ENCODE measurements around the gene XRN1.

The XRN1 gene, protein sequence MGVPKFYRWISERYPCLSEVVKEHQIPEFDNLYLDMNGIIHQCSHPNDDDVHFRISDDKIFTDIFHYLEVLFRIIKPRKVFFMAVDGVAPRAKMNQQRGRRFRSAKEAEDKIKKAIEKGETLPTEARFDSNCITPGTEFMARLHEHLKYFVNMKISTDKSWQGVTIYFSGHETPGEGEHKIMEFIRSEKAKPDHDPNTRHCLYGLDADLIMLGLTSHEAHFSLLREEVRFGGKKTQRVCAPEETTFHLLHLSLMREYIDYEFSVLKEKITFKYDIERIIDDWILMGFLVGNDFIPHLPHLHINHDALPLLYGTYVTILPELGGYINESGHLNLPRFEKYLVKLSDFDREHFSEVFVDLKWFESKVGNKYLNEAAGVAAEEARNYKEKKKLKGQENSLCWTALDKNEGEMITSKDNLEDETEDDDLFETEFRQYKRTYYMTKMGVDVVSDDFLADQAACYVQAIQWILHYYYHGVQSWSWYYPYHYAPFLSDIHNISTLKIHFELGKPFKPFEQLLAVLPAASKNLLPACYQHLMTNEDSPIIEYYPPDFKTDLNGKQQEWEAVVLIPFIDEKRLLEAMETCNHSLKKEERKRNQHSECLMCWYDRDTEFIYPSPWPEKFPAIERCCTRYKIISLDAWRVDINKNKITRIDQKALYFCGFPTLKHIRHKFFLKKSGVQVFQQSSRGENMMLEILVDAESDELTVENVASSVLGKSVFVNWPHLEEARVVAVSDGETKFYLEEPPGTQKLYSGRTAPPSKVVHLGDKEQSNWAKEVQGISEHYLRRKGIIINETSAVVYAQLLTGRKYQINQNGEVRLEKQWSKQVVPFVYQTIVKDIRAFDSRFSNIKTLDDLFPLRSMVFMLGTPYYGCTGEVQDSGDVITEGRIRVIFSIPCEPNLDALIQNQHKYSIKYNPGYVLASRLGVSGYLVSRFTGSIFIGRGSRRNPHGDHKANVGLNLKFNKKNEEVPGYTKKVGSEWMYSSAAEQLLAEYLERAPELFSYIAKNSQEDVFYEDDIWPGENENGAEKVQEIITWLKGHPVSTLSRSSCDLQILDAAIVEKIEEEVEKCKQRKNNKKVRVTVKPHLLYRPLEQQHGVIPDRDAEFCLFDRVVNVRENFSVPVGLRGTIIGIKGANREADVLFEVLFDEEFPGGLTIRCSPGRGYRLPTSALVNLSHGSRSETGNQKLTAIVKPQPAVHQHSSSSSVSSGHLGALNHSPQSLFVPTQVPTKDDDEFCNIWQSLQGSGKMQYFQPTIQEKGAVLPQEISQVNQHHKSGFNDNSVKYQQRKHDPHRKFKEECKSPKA (N-terminal part only)

DNA sequence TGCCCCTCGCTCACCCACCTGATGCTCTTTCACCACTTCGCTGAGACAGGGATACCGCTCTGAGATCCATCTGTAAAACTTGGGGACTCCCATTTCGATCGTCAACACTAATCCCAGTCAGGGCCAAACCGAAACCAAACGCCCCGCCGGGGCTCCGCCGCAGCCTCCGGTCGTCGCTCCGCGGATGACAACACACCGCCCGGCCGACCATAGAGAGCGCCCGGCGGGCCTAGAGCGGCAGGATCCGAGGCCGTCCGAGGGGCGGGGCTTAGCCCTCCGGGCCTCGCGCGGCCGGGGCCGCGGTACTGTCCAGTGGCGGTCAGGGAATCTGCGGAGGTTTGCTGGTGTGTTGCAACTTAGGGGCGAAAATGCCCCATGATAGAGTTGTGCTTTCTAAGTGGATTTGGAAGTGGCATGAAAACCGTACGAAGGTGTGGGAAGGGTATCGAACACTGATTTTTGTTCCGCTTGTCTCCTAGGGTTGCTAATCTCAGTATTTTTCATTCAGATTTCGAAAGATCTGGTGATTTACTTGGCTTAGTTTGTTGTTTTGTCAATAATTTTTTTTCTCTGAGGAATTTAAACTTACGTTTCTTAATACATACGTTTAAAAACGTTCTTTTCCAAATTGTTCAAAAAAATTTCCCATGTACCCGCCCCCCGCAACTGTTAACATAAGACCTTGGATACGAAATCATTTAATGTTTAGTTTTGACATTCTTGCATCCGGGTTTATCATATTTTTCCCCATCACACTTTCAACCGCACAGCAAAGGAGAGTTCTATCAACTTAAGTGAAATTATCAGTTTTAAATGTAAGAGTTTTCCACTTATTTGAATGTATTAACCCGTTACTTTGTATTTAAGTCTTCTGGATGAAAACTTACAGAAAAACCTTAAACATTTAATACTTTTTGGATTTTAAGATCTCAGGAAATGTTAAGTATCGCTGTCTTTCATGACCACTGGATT lies at the start of gene XRN1:
Gene XRN1, minus strand, starts transcription at position 186 of the 972 bp plus-strand sequence. Its CDS starts 93 bp downstream, at position 93.
- TF ChIP-seq GATA3 (IDR thresholded peaks at IDR 0.05; ENCODE audit: low read depth, low read length) (no peak), GATA2 (IDR thresholded peaks at IDR 0.05; ENCODE audit: low read depth, low read length) (no peak)

DNA sequence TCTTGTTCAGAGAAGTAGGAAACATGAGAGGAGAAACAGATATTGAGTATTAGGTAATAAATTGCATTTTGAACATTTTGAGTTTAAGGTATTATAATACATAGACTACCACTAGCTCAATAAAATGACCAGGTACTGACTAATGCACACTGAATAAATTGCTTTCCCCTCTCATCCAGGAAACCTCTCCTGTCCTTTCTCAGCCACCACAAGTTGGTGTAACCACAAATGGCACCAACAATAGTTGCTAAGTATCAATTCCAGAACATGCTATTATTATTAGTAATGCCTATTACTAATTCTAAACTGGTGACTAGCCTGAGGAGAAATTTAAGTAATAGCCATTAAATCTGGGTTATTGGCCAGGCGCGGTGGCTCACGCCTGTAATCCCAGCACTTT lies 47.3 kb upstream of the XRN1 start:
- no peak for TF ChIP-seq GATA2 (IDR thresholded peaks at IDR 0.05; ENCODE audit: low read depth, low read length)
- TF ChIP-seq GATA3 (IDR thresholded peaks at IDR 0.05; ENCODE audit: low read depth, low read length), result no peak

DNA sequence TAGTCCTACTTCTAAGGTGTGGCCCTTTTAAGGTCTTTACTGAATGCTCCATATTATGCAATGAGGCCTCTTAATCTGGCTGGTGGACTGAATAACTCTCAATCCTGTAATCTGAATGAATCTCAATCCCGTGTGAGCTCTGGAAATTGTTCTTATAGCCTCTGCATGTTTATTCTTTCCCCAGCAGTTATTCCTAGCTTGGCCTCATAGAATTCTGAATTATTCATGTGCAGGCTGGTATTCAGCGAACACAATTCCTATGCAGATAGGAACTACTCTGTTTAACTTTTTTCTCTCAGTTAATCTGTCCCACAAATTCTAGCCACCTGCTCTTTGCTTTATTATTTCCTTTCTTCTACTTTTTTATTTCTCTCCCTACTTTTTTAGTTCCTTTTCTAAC lies 44.3 kb upstream of the XRN1 start:
- TF ChIP-seq GATA2 (IDR thresholded peaks at IDR 0.05; ENCODE audit: low read depth, low read length), result no peak
- TF ChIP-seq GATA3 (IDR thresholded peaks at IDR 0.05; ENCODE audit: low read depth, low read length), result no peak

DNA sequence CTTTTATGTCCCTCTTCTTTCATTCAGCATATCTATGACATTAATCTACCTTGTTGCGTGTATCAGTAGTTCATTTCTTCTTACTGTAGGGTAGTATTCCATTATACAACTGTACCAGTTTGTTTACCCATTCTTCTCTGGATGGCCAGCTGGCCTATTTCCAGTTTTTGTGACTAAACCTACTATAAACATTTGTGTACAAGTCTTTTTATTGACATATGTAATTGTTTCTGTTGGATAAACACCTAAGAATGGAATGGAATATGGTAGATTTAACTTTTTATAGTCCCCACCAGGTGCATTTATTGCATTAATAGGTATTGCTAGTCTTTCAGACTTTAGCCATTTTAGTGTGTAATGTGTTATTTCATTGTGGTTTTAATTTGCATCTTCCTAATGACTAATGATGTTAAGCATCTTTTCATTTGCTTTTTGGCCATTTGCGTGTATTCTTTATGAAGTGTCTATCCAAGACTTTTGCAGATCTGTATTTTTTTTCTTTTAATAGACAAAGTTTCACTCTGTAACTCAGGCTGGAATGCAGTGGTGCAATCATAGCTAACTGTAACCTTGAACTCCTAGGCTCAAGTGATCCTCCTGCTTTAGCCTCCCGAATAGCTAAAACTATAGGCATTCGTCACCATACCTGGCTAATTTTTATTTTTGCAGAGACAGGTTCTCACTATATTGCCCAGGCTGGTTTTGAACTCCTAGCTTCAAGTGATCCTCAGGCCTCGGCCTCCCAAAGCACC lies 41.9 kb upstream of the XRN1 start:
- TF ChIP-seq GATA3 (IDR thresholded peaks at IDR 0.05; ENCODE audit: low read depth, low read length) (no peak), GATA2 (IDR thresholded peaks at IDR 0.05; ENCODE audit: low read depth, low read length) (no peak)

DNA sequence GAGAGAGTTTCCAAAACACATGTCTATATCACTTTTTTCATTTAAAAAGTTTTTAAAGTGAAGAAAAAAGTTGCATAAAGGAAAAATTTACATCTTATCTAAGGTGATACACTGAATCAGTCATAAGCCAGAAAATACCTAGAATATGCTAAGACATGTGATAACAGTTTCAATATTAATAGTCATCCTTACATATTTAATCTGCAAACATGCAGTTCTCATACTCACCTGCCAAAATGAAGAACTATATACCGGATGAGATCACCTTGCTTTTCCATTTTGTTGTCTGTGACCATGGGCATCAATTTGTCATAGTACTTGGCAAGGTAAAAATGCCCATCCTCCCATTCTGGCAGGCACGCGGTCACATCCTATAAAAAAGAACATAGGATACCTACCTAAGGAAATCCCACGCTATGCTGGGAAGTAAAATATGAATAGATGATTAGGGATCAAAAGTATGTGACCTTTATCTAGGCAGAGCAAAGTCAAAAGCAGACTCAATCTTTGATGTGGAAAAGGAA lies 37.1 kb upstream of the XRN1 start:
- TF ChIP-seq GATA3 (IDR thresholded peaks at IDR 0.05; ENCODE audit: low read depth, low read length) (no peak), GATA2 (IDR thresholded peaks at IDR 0.05; ENCODE audit: low read depth, low read length) (no peak)

DNA sequence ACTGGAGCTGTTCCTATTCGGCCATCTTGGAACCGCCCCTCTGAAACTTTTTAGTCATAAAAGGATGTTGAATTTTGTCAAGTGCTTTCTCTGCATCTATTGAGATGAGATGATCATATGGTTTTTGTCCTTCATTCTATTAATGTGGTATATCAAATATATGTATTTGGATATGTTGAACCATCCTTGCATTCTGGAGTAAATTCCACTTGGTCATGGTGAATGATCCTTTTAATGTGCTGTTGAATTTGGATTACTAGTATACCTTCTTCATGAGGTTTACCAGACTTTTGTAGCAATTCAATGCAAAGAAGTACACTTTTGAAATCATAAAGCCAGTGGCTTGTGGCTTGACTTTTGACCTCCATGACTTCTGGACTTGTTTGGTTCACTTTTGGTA lies 33.4 kb upstream of the XRN1 start:
- TF ChIP-seq GATA3 (IDR thresholded peaks at IDR 0.05; ENCODE audit: low read depth, low read length), result no peak
- no peak for TF ChIP-seq GATA2 (IDR thresholded peaks at IDR 0.05; ENCODE audit: low read depth, low read length)

DNA sequence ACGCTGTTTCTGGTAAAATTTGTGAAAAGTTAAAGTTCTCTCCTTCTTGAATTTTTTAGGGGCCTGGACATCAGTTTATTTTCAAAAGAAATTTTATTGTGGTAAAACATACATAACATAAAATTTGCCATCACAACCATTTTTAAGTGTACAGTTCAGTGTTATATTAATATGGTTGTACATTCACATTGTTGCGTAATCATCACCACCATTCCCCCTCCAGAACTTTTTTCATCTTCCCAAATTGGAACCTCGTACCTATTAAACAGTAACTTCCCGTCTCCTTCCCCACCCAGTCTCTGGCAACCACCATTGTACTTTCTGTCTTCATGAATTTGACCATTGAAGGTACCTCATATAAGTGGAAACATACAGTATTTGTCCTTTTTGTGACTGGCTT lies 23.0 kb upstream of the XRN1 start:
- TF ChIP-seq GATA2 (IDR thresholded peaks at IDR 0.05; ENCODE audit: low read depth, low read length) (no peak), GATA3 (IDR thresholded peaks at IDR 0.05; ENCODE audit: low read depth, low read length) (no peak)

DNA sequence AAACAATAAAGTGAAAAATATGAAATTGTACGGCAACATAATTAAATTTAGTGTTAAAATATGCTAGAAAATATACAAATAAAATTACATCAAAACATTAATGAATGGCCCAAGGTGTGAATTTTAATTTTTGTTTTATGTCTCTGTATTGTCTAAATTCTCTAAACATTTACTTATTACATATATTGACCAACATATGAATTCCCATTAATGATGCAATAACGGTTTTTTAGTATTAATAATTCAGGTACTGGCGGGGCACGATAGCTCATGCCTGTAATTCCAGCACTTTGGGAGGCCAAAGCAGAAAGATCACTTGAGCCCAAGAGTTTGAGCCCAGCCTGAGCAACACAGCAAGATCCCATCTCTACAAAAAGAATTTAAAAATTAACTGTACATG lies 20.6 kb upstream of the XRN1 start:
- no peak for TF ChIP-seq GATA2 (IDR thresholded peaks at IDR 0.05; ENCODE audit: low read depth, low read length)
- TF ChIP-seq GATA3 (IDR thresholded peaks at IDR 0.05; ENCODE audit: low read depth, low read length), result no peak

DNA sequence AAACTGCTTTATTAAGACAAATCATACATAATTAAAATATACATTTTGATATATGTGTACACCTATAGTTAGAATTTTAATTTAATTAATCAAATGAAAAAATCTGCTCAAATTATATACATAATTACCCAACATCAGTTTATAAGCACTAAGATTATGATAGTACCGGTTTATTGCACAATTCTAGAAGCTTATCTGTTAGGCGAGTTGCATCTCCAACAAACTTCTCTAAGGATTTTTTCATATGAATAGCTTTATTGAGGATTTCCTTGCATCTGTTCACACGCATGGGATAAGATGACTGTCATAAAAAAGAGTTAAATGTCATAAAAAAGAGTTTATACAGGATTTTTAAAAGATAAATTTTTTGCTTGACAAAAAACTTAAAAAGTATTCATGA lies 19.9 kb upstream of the XRN1 start:
- TF ChIP-seq GATA2 (IDR thresholded peaks at IDR 0.05; ENCODE audit: low read depth, low read length), result no peak
- no peak for TF ChIP-seq GATA3 (IDR thresholded peaks at IDR 0.05; ENCODE audit: low read depth, low read length)

DNA sequence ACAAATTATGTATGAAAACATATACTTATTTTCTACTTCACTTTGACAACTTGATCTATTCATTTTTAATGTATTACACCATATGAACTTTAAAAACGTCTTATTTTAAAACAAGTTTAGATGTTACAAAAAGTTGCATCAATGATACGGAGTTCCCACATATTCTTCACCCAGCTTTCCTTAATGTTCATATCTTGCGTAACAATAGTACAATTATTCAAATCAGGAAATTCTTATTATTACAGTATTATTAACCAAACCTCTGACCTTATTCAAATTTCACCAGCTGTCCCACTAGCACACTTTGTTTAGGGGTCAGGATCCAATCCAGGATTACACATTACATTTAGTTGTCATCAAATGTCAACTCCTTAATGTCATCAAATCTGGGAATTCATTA lies 12.9 kb upstream of the XRN1 start:
- TF ChIP-seq GATA3 (IDR thresholded peaks at IDR 0.05; ENCODE audit: low read depth, low read length) (no peak), GATA2 (IDR thresholded peaks at IDR 0.05; ENCODE audit: low read depth, low read length) (no peak)

DNA sequence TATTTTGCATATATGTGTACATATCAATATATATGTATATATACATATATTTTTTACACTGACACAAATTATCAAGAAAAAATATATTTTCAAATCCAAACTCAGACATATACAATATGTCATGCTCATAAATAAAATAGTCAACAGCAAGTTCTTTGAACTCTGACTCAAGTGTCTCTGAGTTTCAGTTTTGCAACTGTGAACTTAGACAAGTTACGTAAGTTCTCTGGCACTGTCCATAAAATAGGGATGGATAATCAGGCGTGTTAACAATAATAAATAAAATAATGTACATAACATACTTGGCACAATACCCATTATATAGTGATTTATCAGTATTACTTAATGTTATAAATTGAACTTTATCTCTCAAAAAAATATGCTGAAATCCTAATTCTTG lies 12.1 kb upstream of the XRN1 start:
- TF ChIP-seq GATA2 (IDR thresholded peaks at IDR 0.05; ENCODE audit: low read depth, low read length) (no peak), GATA3 (IDR thresholded peaks at IDR 0.05; ENCODE audit: low read depth, low read length) (no peak)

DNA sequence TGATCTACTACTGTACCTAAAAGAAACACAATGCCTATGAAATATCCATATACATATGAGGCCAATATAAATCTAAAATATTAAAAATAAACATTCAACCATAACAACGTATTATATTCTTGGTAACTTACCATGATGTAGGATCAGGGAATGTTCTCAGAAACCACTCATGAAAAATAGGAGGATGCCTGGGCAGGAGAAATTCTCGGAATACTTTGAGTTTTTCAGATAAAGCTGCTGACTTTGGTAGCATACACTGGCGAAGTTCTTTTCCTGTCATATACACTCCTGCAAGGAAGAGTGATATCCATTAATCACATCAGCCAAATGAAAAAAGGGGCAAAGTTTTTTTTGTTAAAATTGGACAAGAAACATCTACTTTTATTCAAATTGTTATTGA lies 11.3 kb upstream of the XRN1 start:
- TF ChIP-seq GATA3 (IDR thresholded peaks at IDR 0.05; ENCODE audit: low read depth, low read length), result no peak
- TF ChIP-seq GATA2 (IDR thresholded peaks at IDR 0.05; ENCODE audit: low read depth, low read length), result no peak

Measured in SH-SY5Y (cell line).